Esophagus squamous epithelium (tissue), 5 donors: Measurements from ENCODE around the gene SEMA5A. TPM values are rescaled to one million over a fixed set of nuclear protein-coding genes. Genes with fewer than 3 reads are reported as not detected.

ENCODE experiments used
- DNase-seq: peaks from one replicate; lab custom pipeline; 2025; lab: John Stamatoyannopoulos, UW
- H3K27ac ChIP-seq, 4 donors: fragments of 200-600 bp; sonication (generic); one replicate each; pipeline ENCODE4 v1.5.1; 2016 to 2019; ENCODE audit warnings: mild to moderate bottlenecking in 1 of 4
- H3K27me3 ChIP-seq, 4 donors: fragments of 200-600 bp; sonication (generic); 1 replicate in 3 of 4; 2 replicates in 1 of 4; pipeline versions ENCODE4 v1.5.1 to v1.6.0; 2017 to 2021; ENCODE audit warnings: antibody characterized with exemption in 1 of 4
- H3K36me3 ChIP-seq, 3 donors: fragments of 200-600 bp; sonication (generic); one replicate each; pipeline ENCODE4 v1.5.1; 2016 to 2019
- H3K4me1 ChIP-seq, 3 donors: fragments of 200-600 bp; sonication (generic); one replicate each; pipeline ENCODE4 v1.5.1; 2017 to 2019
- H3K4me3 ChIP-seq, 4 donors: fragments of 200-600 bp; sonication (generic); 1 replicate in 3 of 4; 2 replicates in 1 of 4; pipeline ENCODE4 v1.5.1; 2016 to 2019; ENCODE audit warnings: mild to moderate bottlenecking in 2 of 4, moderate library complexity in 1 of 4
- H3K9me3 ChIP-seq, 3 donors: fragments of 200-600 bp; sonication (generic); one replicate each; pipeline ENCODE4 v1.5.1; 2016 to 2019
- CTCF ChIP-seq, 6 experiments: fragments of 450-650 bp in 4 of 6; fragments of 200-600 bp in 2 of 6; sonication (generic) in 2 of 6; IDR thresholded peaks; one replicate each; pipeline ENCODE4 v1.5.1; 2016 to 2019; ENCODE audit warnings: antibody characterized with exemption in 6 of 6, mild to moderate bottlenecking in 4 of 6, moderate library complexity in 4 of 6
- POLR2A ChIP-seq, 4 donors: fragments of 450-650 bp; IDR thresholded peaks; one replicate each; pipeline ENCODE4 v1.6.1; 2017; ENCODE audit warnings: antibody characterized with exemption in 4 of 4, mild to moderate bottlenecking in 4 of 4, moderate library complexity in 3 of 4
- WGBS, 2 donors: methylation state at CpG; one replicate each; pipeline ENCODE4 v1.1.5; 2018; 5-methylcytosine and 5-hydroxymethylcytosine counted together
- intact Hi-C: fragments of 100-400 bp; cut with DNase I; formaldehyde crosslinking; loops from one replicate; pipeline ENCODE4 v1.15.0; 2022
- total RNA-seq, 4 donors: library from RNA; depleted of rRNA; stranded (reverse); fragments of >200 nt; gene quantifications; one replicate each; pipeline ENCODE4 v1.1.0, GENCODE V29; 2016
- donor health status: DM: yes; HTN: yes; CAD: no.

SEMA5A gene
- total RNA-seq, 4 donors from 2014 or later: 3.9 to 9.4 (median 8.4) TPM

DNA sequence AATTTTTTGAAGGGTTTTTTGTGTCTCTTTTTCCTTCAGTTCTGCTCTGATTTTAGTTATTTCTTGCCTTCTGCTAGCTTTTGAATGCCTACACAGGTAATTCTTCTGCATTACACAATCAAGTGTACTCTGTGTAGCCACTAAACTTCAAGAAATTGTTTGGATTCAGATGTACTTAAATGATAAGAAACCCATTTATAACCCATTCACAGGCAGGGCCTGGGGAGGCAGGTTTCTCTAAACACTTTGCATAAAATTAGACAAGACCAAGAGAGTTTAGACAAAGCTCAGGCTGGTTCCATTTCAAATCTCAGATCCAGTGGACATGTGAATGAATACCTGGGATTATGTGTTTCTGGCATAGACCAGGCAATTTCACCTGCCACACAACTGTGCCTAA, 41.3 kb upstream of the SEMA5A start:
- Histone ChIP-seq H3K4me3 (no peak overlapping the region), H3K4me1 (no peaks in the 10 kb centered on the region), H3K36me3 (no peaks in the 10 kb centered on the region), H3K27ac (no peak overlapping the region), H3K9me3 (no peaks in the 10 kb centered on the region), H3K27me3 (no peaks in the 10 kb centered on the region)
- intact Hi-C loops: no loop called here
- TF ChIP-seq CTCF (IDR thresholded peaks at IDR 0.05) (no peak), POLR2A (IDR thresholded peaks at IDR 0.05) (no peak)
- no peak for DNase-seq

GRCh38 chr5:9582406-9582805, 36.5 kb upstream of the SEMA5A start:
- TF ChIP-seq POLR2A (IDR thresholded peaks at IDR 0.05): no peak
- TF ChIP-seq CTCF (IDR thresholded peaks at IDR 0.05): no peak
- Histone ChIP-seq H3K36me3 (no peaks in the 10 kb centered on the region), H3K27ac (no peak overlapping the region), H3K4me1 (no peaks in the 10 kb centered on the region), H3K9me3 (no peaks in the 10 kb centered on the region), H3K4me3 (no peak overlapping the region), H3K27me3 (no peaks in the 10 kb centered on the region)
- no peak for DNase-seq
- WGBS, 2 donors: 49 to 86% methylated on average over 1 to 2 of the region's 2 CpGs
- intact Hi-C loops: no loop called here

- DNase-seq: no peak
- Histone ChIP-seq H3K27me3 (no peaks in the 10 kb centered on the region), H3K4me3 (no peak overlapping the region), H3K27ac (no peak overlapping the region), H3K9me3 (no peaks in the 10 kb centered on the region), H3K36me3 (no peaks in the 10 kb centered on the region), H3K4me1 (no peaks in the 10 kb centered on the region)
- no peak for TF ChIP-seq POLR2A (IDR thresholded peaks at IDR 0.05)
- no peak for TF ChIP-seq CTCF (IDR thresholded peaks at IDR 0.05)
- WGBS, 2 donors: 76 to 82% methylated on average over 6 of the region's 6 CpGs
- intact Hi-C loops: no loop called here
Measured at GRCh38 chr5:9573796-9574195, 27.9 kb upstream of the SEMA5A start.

- Histone ChIP-seq H3K4me1 (no peaks in the 10 kb centered on the region), H3K36me3 (no peaks in the 10 kb centered on the region), H3K4me3 (no peak overlapping the region), H3K27ac (no peak overlapping the region), H3K27me3 (no peaks in the 10 kb centered on the region), H3K9me3 (no peaks in the 10 kb centered on the region)
- no peak for DNase-seq
- intact Hi-C loops: no loop called here
- WGBS, 2 donors: 89 to 97% methylated on average over 8 of the region's 8 CpGs
- TF ChIP-seq POLR2A (IDR thresholded peaks at IDR 0.05): no peak
- no peak for TF ChIP-seq CTCF (IDR thresholded peaks at IDR 0.05)
Measured at GRCh38 chr5:9572246-9572645, 26.4 kb upstream of the SEMA5A start.

DNA sequence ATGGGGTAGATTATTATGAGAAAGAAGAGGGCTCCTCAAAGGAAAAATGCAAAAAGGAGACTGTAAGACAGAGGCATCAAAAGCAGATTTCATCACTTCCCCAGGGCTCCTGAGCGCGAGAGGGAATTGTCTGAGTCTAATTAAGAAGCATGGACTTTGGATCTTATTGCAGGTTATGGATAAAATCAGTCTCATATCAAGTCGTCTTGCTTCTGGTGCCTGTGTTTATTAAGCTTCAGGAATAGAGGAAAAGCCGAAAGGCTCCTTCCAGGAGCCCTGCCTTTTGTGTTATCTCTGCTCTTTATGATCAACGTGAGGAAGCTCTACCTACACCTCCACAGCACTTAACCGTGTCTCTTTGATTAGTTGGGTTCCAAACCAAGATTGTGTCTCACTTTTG, 25.0 kb upstream of the SEMA5A start:
- H3K27ac ChIP-seq: no peak overlapping the region
- no peaks in the 10 kb centered on the region for H3K9me3 ChIP-seq
- TF ChIP-seq CTCF (IDR thresholded peaks at IDR 0.05) (no peak), POLR2A (IDR thresholded peaks at IDR 0.05) (no peak)
- H3K4me1 ChIP-seq: no peaks in the 10 kb centered on the region
- intact Hi-C loops: no loop called here
- no peak overlapping the region for H3K4me3 ChIP-seq
- no peaks in the 10 kb centered on the region for H3K27me3 ChIP-seq
- H3K36me3 ChIP-seq: no peaks in the 10 kb centered on the region
- no peak for DNase-seq
- 78 to 89% methylated on average over 6 of the region's 6 CpGs for WGBS, 2 donors
